ENCODE measurements around the gene CEP112. TPM values are rescaled to one million over a fixed set of nuclear protein-coding genes. Genes with fewer than 3 reads are reported as not detected.

The CEP112 gene
- total RNA-seq, 1 donor from 2014 or later: 21.8 TPM

DNA sequence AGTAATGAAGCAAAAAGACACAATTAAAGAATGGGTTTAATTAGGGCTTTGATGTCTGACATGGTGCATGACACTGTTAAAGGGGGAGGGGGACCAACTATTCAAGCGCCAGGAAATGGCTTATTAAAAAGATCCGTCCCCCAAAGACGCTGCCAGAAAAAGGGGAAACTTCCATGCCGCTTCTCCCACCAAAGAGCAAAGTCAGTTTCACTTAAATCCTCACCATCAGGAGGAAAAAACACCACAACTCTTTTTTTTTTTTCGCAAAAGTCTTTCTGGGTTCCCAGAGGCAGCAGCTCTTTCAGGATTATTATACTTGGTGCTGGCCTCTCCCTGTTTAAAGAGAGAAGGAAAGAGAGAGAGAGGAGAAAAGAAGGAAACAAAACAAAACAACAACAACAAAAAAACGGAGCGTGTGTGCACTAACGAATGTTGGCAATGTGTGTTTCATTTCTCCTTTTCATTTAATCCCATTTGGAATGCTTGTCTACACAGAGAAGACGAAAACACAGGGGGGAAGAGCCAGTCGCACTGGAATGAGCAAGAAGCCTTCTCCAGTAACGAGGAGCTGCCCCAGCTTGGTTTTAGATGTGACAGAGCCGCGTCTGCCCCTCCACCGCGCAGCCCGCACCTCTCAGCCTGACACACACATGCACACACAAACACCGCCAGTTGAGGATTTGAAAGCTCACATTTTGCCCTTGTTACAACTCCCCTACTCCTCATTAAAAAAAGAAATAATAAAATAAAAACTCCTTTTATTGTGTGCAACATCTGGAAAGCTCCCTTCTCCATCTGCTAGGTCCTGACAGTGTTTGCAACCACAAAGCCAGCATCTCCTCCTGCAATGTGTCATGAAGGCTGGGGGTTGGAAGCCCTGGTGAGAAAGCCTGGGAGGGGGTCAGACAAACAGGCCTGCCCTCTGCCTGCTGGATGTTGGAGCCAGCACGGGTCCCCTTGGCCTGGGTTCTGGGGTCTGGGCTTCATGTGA lies 597.8 kb downstream of the CEP112 start:
- DNase-seq (ENCODE audit: low spot score): no peak
- Mint-ChIP-seq H3K27me3 (ENCODE audit: low read depth) (no peaks in the 10 kb centered on the region), H3K36me3 (ENCODE audit: low read depth) (no peaks in the 10 kb centered on the region), H3K9me3 (ENCODE audit: low read depth) (no peaks in the 10 kb centered on the region), H3K27ac (ENCODE audit: unreplicated experiment) (peak overlapping the region; percentile 17), H3K4me1 (ENCODE audit: low read depth) (peaks cover 15% of the 10 kb centered on the region), H3K4me3 (ENCODE audit: unreplicated experiment) (peak overlapping the region; percentile 51)
- no peak for TF ChIP-seq CTCF (IDR thresholded peaks at IDR 0.05)

DNA sequence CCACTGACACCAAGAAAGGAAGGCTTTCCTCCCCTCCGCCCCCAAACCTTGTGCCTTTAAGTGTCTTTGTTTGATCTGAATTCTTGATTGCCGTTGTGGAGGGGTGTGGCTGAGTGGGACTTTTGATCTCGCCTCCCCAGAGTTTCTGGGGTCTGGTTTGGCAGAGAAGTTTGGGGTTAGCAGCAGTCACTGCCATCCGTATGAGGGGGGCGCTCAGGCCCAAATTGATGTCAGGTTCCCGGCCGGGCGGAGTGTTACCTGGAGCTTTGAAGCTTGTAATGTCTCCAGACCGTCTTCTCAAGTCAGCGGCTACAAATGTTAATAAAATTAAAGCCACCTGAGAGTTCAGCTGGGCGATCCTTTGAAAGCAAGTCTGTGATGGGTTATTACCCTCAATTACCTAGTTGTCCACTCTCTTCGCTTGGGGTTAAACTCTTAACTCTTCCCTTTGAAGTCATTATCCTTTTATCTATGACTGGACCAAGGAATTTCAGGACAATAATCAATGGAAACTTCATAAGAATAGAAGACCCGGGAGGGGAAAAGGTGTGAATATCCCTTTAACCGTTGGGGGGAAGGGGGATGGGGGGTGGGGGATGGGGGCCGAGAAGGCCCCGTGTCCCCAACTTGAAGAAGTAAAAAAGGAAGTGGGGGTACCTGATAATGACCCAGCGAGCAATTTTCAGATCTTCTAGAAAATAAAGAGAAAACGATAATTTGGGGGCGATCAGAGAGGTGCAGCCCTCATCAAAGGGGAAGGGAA lies 598.7 kb downstream of the CEP112 start:
- no peak for TF ChIP-seq CTCF (IDR thresholded peaks at IDR 0.05)
- H3K9me3 Mint-ChIP-seq (ENCODE audit: low read depth): no peaks in the 10 kb centered on the region
- no peaks in the 10 kb centered on the region for H3K27me3 Mint-ChIP-seq (ENCODE audit: low read depth)
- H3K4me1 Mint-ChIP-seq (ENCODE audit: low read depth): peaks cover 15% of the 10 kb centered on the region
- H3K4me3 Mint-ChIP-seq (ENCODE audit: unreplicated experiment): no peak overlapping the region
- no peaks in the 10 kb centered on the region for H3K36me3 Mint-ChIP-seq (ENCODE audit: low read depth)
- H3K27ac Mint-ChIP-seq (ENCODE audit: unreplicated experiment): no peak overlapping the region
- no peak for DNase-seq (ENCODE audit: low spot score)

DNA sequence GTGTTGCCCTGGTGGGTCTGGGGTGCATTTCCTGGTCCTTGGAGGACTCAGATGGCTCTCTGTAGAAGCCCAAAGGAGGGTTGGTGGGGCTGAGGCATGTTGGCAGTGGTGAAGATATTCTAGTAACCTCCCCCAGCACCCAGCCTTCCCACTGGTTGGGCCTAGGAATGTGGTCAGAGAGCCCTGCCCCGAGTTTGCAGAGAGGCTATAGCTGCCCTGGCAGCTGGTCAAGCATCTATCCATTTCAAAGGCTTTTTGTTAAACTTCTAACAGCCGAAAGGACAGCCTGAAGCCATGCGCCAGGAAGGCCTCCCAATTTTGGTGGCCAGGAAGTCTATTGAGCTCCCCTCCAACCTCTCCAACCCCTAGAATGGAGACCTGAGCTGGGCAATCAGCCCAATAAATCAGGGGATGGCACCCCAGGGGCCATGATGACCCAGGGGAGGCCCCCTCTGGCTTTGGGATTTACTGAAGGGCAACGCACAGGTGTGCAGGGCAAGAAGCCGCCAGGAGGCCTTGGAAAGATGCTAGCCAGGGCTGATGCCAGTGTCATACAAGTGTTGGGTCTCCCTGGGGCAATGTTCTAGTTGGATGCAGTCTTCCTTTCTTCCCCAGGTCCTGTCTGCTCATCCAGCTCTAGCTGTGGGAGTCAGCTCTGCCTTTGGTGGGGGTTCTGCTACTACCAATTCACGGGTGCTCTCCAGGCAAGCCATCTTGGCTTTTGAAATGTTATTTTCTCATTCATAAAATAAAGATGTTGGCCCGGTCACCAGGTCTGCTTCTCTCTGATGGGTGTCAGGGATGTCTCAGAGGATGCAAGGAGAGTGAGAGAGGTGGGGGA lies 599.6 kb downstream of the CEP112 start:
- TF ChIP-seq CTCF (IDR thresholded peaks at IDR 0.05): no peak
- DNase-seq (ENCODE audit: low spot score): no peak
- Mint-ChIP-seq H3K9me3 (ENCODE audit: low read depth) (no peaks in the 10 kb centered on the region), H3K4me3 (ENCODE audit: unreplicated experiment) (no peak overlapping the region), H3K27me3 (ENCODE audit: low read depth) (no peaks in the 10 kb centered on the region), H3K27ac (ENCODE audit: unreplicated experiment) (no peak overlapping the region), H3K4me1 (ENCODE audit: low read depth) (peaks cover 15% of the 10 kb centered on the region), H3K36me3 (ENCODE audit: low read depth) (no peaks in the 10 kb centered on the region)

GRCh38 chr17:65589321-65589720 lies 602.6 kb downstream of the CEP112 start:
- no peak for DNase-seq (ENCODE audit: low spot score)
- peaks cover 5% of the 10 kb centered on the region for H3K4me1 Mint-ChIP-seq (ENCODE audit: low read depth)
- no peak overlapping the region for H3K4me3 Mint-ChIP-seq (ENCODE audit: unreplicated experiment)
- H3K36me3 Mint-ChIP-seq (ENCODE audit: low read depth): no peaks in the 10 kb centered on the region
- no peaks in the 10 kb centered on the region for H3K9me3 Mint-ChIP-seq (ENCODE audit: low read depth)
- TF ChIP-seq CTCF (IDR thresholded peaks at IDR 0.05): no peak
- H3K27ac Mint-ChIP-seq (ENCODE audit: unreplicated experiment): no peak overlapping the region
- no peaks in the 10 kb centered on the region for H3K27me3 Mint-ChIP-seq (ENCODE audit: low read depth)
